Smooth muscle cell (in vitro differentiated cells): ENCODE data around the gene GPC4. TPM values are rescaled to one million over a fixed set of nuclear protein-coding genes. Genes with fewer than 3 reads are reported as not detected.

Experiments used
- DNase-seq: peaks from one replicate; lab custom pipeline; 2025; ENCODE audit not compliant: unreplicated experiment; lab: John Stamatoyannopoulos, UW
- H2AFZ ChIP-seq: fragments of 200-600 bp; sonication (generic); 2 replicates; pipeline ENCODE4 v1.6.0; 2016; ENCODE audit warnings: antibody characterized with exemption, low read depth, mild to moderate bottlenecking
- H3F3A ChIP-seq: fragments of 200-600 bp; sonication (generic); 2 replicates; pipeline ENCODE4 v1.6.0; 2017; ENCODE audit warnings: antibody characterized with exemption, low read depth
- H3K27ac ChIP-seq: fragments of 200-600 bp; sonication (generic); 2 replicates; pipeline ENCODE4 v1.5.1; 2016; ENCODE audit warnings: low read depth, mild to moderate bottlenecking
- H3K27me3 ChIP-seq: fragments of 200-600 bp; sonication (generic); 2 replicates; pipeline ENCODE4 v1.6.1; 2016; ENCODE audit warnings: low read depth, mild to moderate bottlenecking
- H3K36me3 ChIP-seq: fragments of 200-600 bp; sonication (generic); 2 replicates; pipeline ENCODE4 v1.5.1; 2016; ENCODE audit warnings: low read depth
- H3K4me1 ChIP-seq: fragments of 200-600 bp; sonication (generic); 2 replicates; pipeline ENCODE4 v1.5.1; 2016; ENCODE audit warnings: low read depth
- H3K4me2 ChIP-seq: fragments of 200-600 bp; sonication (generic); 2 replicates; pipeline ENCODE4 v1.6.0; 2016; ENCODE audit warnings: mild to moderate bottlenecking
- H3K4me3 ChIP-seq: fragments of 200-600 bp; sonication (generic); 2 replicates; pipeline ENCODE4 v1.5.1; 2016; ENCODE audit warnings: mild to moderate bottlenecking
- H3K79me2 ChIP-seq: fragments of 200-600 bp; sonication (generic); 2 replicates; pipeline ENCODE4 v1.6.0; 2016; ENCODE audit warnings: low read depth, mild to moderate bottlenecking
- H3K9ac ChIP-seq: fragments of 200-600 bp; sonication (generic); 2 replicates; pipeline ENCODE4 v1.6.0; 2016; ENCODE audit warnings: low read depth
- H3K9me3 ChIP-seq: fragments of 200-600 bp; sonication (generic); replicated peaks from 2 replicates; pipeline ENCODE4 v1.5.1; 2016; ENCODE audit warnings: low read depth
- H4K20me1 ChIP-seq: fragments of 200-600 bp; sonication (generic); 2 replicates; pipeline ENCODE4 v1.6.0; 2016; ENCODE audit warnings: low read depth
- CTCF ChIP-seq: fragments of 200-600 bp; sonication (generic); IDR thresholded peaks from 2 replicates; pipeline ENCODE4 v1.5.1; 2017; ENCODE audit warnings: borderline replicate concordance, mild to moderate bottlenecking, antibody characterized with exemption; ENCODE audit not compliant: insufficient read depth, poor library complexity, severe bottlenecking
- WGBS: methylation state at CpG from one replicate; pipeline ENCODE4 v1.1.7; 2016; ENCODE audit warnings: low lambda C conversion rate; 5-methylcytosine and 5-hydroxymethylcytosine counted together
- polyA plus RNA-seq: library from polyadenylated mRNA; unstranded; fragments of >200 nt; fragmentation: Nextera tagmentation; extraction: Ambion mirVana; gene quantifications from 2 replicates; pipeline ENCODE4 v1.2.1, GENCODE V29; 2016
- total RNA-seq: library from RNA; depleted of rRNA; stranded (reverse); fragments of >200 nt; gene quantifications from 2 replicates; pipeline ENCODE4 v1.2.3, GENCODE V29; 2014

Gene GPC4
- total and polyA plus RNA-seq, 2 experiments from 2014 or later = 36.4 to 36.7 TPM

GRCh38 chrX:133413218-133413925, 1.9 kb downstream of the GPC4 start:
- H3K4me3 ChIP-seq = peak overlapping the region; percentile 56
- peaks cover 15% of the 10 kb centered on the region for H3K79me2 ChIP-seq
- no peak overlapping the region for H3K27ac ChIP-seq
- no peaks in the 10 kb centered on the region for H3K27me3 ChIP-seq
- H3K4me2 ChIP-seq = peak overlapping the region; percentile 82
- H3K36me3 ChIP-seq = no peaks in the 10 kb centered on the region
- no peaks in the 10 kb centered on the region for H3F3A ChIP-seq
- H4K20me1 ChIP-seq = peaks cover 9% of the 10 kb centered on the region
- DNase-seq = no peak
- no peaks in the 10 kb centered on the region for H3K9me3 ChIP-seq
- no peak overlapping the region for H2AFZ ChIP-seq
- 64% methylated on average over 38 of the region's 38 CpGs for WGBS
- no peak overlapping the region for H3K9ac ChIP-seq
- H3K4me1 ChIP-seq = no peaks in the 10 kb centered on the region
- TF ChIP-seq CTCF = no peak

GRCh38 chrX:133412665-133413064, 2.6 kb downstream of the GPC4 start:
- no peak for TF ChIP-seq CTCF
- H2AFZ ChIP-seq = no peak overlapping the region
- H3K9me3 ChIP-seq = no peaks in the 10 kb centered on the region
- no peaks in the 10 kb centered on the region for H3K4me1 ChIP-seq
- no peaks in the 10 kb centered on the region for H3F3A ChIP-seq
- H4K20me1 ChIP-seq = peaks cover 9% of the 10 kb centered on the region
- H3K9ac ChIP-seq = no peak overlapping the region
- peaks cover 15% of the 10 kb centered on the region for H3K79me2 ChIP-seq
- H3K4me2 ChIP-seq = peak overlapping the region; percentile 82
- WGBS = 65% methylated on average over 5 of the region's 5 CpGs
- peak overlapping the region; percentile 56 for H3K4me3 ChIP-seq
- no peaks in the 10 kb centered on the region for H3K36me3 ChIP-seq
- no peak overlapping the region for H3K27ac ChIP-seq
- DNase-seq = no peak
- H3K27me3 ChIP-seq = no peaks in the 10 kb centered on the region

- TF ChIP-seq CTCF = no peak
- DNase-seq = no peak
- Histone ChIP-seq H3K4me2 (peak overlapping the region; percentile 82), H3K9ac (no peak overlapping the region), H3K27ac (no peak overlapping the region), H3K9me3 (no peaks in the 10 kb centered on the region), H4K20me1 (peaks cover 9% of the 10 kb centered on the region), H3F3A (no peaks in the 10 kb centered on the region), H3K4me1 (no peaks in the 10 kb centered on the region), H3K4me3 (peak overlapping the region; percentile 56), H3K27me3 (no peaks in the 10 kb centered on the region), H3K36me3 (no peaks in the 10 kb centered on the region), H2AFZ (no peak overlapping the region), H3K79me2 (peaks cover 15% of the 10 kb centered on the region)
- WGBS = 39% methylated on average over 3 of the region's 3 CpGs
These were observed 3.0 kb downstream of the GPC4 start for GRCh38 chrX:133412246-133412645.

- no peak overlapping the region for H3K9ac ChIP-seq
- no peaks in the 10 kb centered on the region for H3K36me3 ChIP-seq
- TF ChIP-seq CTCF = no peak
- H4K20me1 ChIP-seq = peaks cover 12% of the 10 kb centered on the region
- no peak overlapping the region for H3K27ac ChIP-seq
- no peaks in the 10 kb centered on the region for H3K27me3 ChIP-seq
- H2AFZ ChIP-seq = no peak overlapping the region
- H3K4me2 ChIP-seq = no peak overlapping the region
- H3F3A ChIP-seq = no peaks in the 10 kb centered on the region
- no peak overlapping the region for H3K4me3 ChIP-seq
- no peak for DNase-seq
- WGBS = 63% methylated on average over 3 of the region's 3 CpGs
- no peaks in the 10 kb centered on the region for H3K9me3 ChIP-seq
- no peaks in the 10 kb centered on the region for H3K4me1 ChIP-seq
- H3K79me2 ChIP-seq = peaks cover 15% of the 10 kb centered on the region
These were observed 4.7 kb downstream of the GPC4 start for GRCh38 chrX:133410550-133410949.
